Adipose tissue (tissue), 3 donors: ENCODE results near the gene ST3GAL4. TPM values are rescaled to one million over a fixed set of nuclear protein-coding genes. Genes with fewer than 3 reads are reported as not detected.

Experiments used
- H3K27ac ChIP-seq: one replicate; pipeline ENCODE4 v1.5.1; 2013; ENCODE audit warnings: low read depth, low read length
- WGBS, 3 donors: extraction: QIAGEN DNeasy Blood & Tissue Kit; methylation state at CpG; one replicate each; pipeline ENCODE4 v1.1.7; 2013; 5-methylcytosine and 5-hydroxymethylcytosine counted together
- polyA plus RNA-seq, 3 donors: library from polyadenylated mRNA; stranded (reverse); fragments of 200-250 nt; gene quantifications; one replicate each; pipeline ENCODE4 v1.2.3, GENCODE V29; 2013
- donor health status: healthy with polysubstance abuse.
- donor health status: Bipolar disorder and iron deficiency.
- donor health status: healthy.

ST3GAL4 gene
- polyA plus RNA-seq, 3 donors: 7.5 to 42.1 (median 20.8) TPM

GRCh38 chr11:126328444-126328843 lies 27.0 kb upstream of the ST3GAL4 start:
- no peak overlapping the region for H3K27ac ChIP-seq
- 91 to 94% (median 93%) methylated on average over 9 to 12 of the region's 12 CpGs for whole genome bisulfite sequencing, 3 donors

GRCh38 chr11:126328938-126329643 lies 26.4 kb upstream of the ST3GAL4 start:
- no peak overlapping the region for H3K27ac ChIP-seq
- 73 to 84% (median 81%) methylated on average over 9 of the region's 9 CpGs for WGBS, 3 donors

GRCh38 chr11:126329644-126330211 lies 25.8 kb upstream of the ST3GAL4 start:
- WGBS, 3 donors: 87 to 95% (median 92%) methylated on average over 11 of the region's 11 CpGs
- no peak overlapping the region for H3K27ac ChIP-seq

- H3K27ac ChIP-seq: no peak overlapping the region
- 95 to 98% (median 97%) methylated on average over 13 of the region's 13 CpGs for WGBS, 3 donors
These were observed 24.2 kb upstream of the ST3GAL4 start for GRCh38 chr11:126331286-126331685.

GRCh38 chr11:126332221-126332711 lies 23.2 kb upstream of the ST3GAL4 start:
- 59 to 81% (median 68%) methylated on average over 5 of the region's 5 CpGs for WGBS, 3 donors
- H3K27ac ChIP-seq: no peak overlapping the region

GRCh38 chr11:126333142-126333541 lies 22.3 kb upstream of the ST3GAL4 start:
- no peak overlapping the region for H3K27ac ChIP-seq
- 92 to 95% (median 93%) methylated on average over 7 of the region's 7 CpGs for WGBS, 3 donors

- 68 to 93% (median 70%) methylated on average over 6 of the region's 6 CpGs for WGBS, 3 donors
- no peak overlapping the region for H3K27ac ChIP-seq
These were observed 20.6 kb upstream of the ST3GAL4 start for GRCh38 chr11:126334659-126335462.

- 66 to 84% (median 74%) methylated on average over 5 of the region's 5 CpGs for WGBS, 3 donors
- H3K27ac ChIP-seq: no peak overlapping the region
These were observed 20.1 kb upstream of the ST3GAL4 start for GRCh38 chr11:126335463-126335760.

- H3K27ac ChIP-seq: no peak overlapping the region
- 51 to 82% (median 58%) methylated on average over 7 to 8 of the region's 8 CpGs for WGBS, 3 donors
These were observed 19.3 kb upstream of the ST3GAL4 start for GRCh38 chr11:126336138-126336541.

GRCh38 chr11:126336671-126337101 lies 18.8 kb upstream of the ST3GAL4 start:
- 50 to 83% (median 54%) methylated on average over 9 of the region's 9 CpGs for WGBS, 3 donors
- H3K27ac ChIP-seq: no peak overlapping the region

GRCh38 chr11:126337126-126337473 lies 18.4 kb upstream of the ST3GAL4 start:
- H3K27ac ChIP-seq: no peak overlapping the region
- 73 to 83% (median 74%) methylated on average over 4 of the region's 4 CpGs for WGBS, 3 donors

GRCh38 chr11:126337474-126338241 lies 17.8 kb upstream of the ST3GAL4 start:
- WGBS, 3 donors: 82 to 86% (median 84%) methylated on average over 15 of the region's 15 CpGs
- H3K27ac ChIP-seq: no peak overlapping the region

GRCh38 chr11:126338346-126339055 lies 17.0 kb upstream of the ST3GAL4 start:
- no peak overlapping the region for H3K27ac ChIP-seq
- WGBS, 3 donors: 90 to 96% (median 94%) methylated on average over 7 of the region's 7 CpGs

- WGBS, 3 donors: 76 to 81% (median 77%) methylated on average over 15 of the region's 15 CpGs
These were observed 16.2 kb upstream of the ST3GAL4 start for GRCh38 chr11:126339073-126339862.

GRCh38 chr11:126339863-126340434 lies 15.5 kb upstream of the ST3GAL4 start:
- 50 to 82% (median 52%) methylated on average over 11 of the region's 11 CpGs for WGBS, 3 donors
- H3K27ac ChIP-seq: no peak overlapping the region

More at GRCh38 chr11:126339073-126339862, 16.2 kb upstream of the ST3GAL4 start:
- H3K27ac ChIP-seq: no peak overlapping the region

- 78 to 85% (median 82%) methylated on average over 7 of the region's 7 CpGs for WGBS, 3 donors
- H3K27ac ChIP-seq: no peak overlapping the region
These were observed 14.4 kb upstream of the ST3GAL4 start for GRCh38 chr11:126340960-126341606.

- H3K27ac ChIP-seq: no peak overlapping the region
- WGBS, 3 donors: 49 to 88% (median 64%) methylated on average over 3 of the region's 3 CpGs
These were observed 13.7 kb upstream of the ST3GAL4 start for GRCh38 chr11:126341760-126342161.
